K562 (cell line): Measurements from ENCODE around the gene ITGAE. TPM values are rescaled to one million over a fixed set of nuclear protein-coding genes. Genes with fewer than 3 reads are reported as not detected.

Source experiments
- ATAC-seq: fragments of 200-7000 bp; cut with Tn5 transposase; 3 replicates; pipeline ENCODE4 v1.9.1; 2020; ENCODE audit warnings: moderate library complexity
- BruUV-seq: library from RNA; stranded (reverse); fragments of 400-500 nt; replicated peaks from 2 replicates; lab custom pipeline; 2021; lab: Mats Ljungman, UMichigan
- CTCF ChIA-PET: fragments of 300-600 bp; formaldehyde crosslinking; extraction: SDS; loops from one replicate; lab custom pipeline; 2021; ENCODE audit warnings: low intra/inter-chr PET ratio; lab: Yijun Ruan, JAX
- POLR2A ChIA-PET: fragments of 300-600, 350-650 bp; sonication (Branson Sonifier 250); formaldehyde crosslinking; extraction: SDS; loops from one replicate; lab custom pipeline; 2021; ENCODE audit warnings: antibody characterized with exemption, inconsistent platforms; lab: Yijun Ruan, JAX
- DNase-seq, 4 experiments: peaks; one replicate each; pipeline versions ENCODE4 v3.0.0 to v3.0.0-alpha.2; 2011 to 2018; ENCODE audit warnings: low spot score in 3 of 4, mixed read lengths in 3 of 4; ENCODE audit errors: extremely low read depth in 1 of 4
- FAIRE-seq: peaks from 2 replicates; lab custom pipeline; 2011; peaks lifted over from hg19 to GRCh38; lab: Jason Lieb, UNC
- H2AFZ ChIP-seq: 2 replicates; pipeline ENCODE4 v1.6.0; 2011; ENCODE audit warnings: low read depth, low read length, control low read depth, inconsistent platforms
- H3K27ac ChIP-seq: fragments of 200-600 bp; 3 replicates; pipeline ENCODE4 v1.8.0; 2011; ENCODE audit warnings: low read depth, mild to moderate bottlenecking, control low read depth, inconsistent platforms, low read length, moderate library complexity, mixed read lengths; ENCODE audit errors: extremely low read depth
- H3K27me3 ChIP-seq, 2 experiments: fragments of 300-600 bp in 1 of 2; 2 replicates in 1 of 2; 3 replicates in 1 of 2; pipeline versions ENCODE4 v1.6.0 to v1.8.0; 2011; ENCODE audit warnings: inconsistent platforms in 2 of 2, low read length in 2 of 2, mild to moderate bottlenecking in 1 of 2, mixed read lengths in 1 of 2, moderate library complexity in 1 of 2; ENCODE audit not compliant: control insufficient read depth in 2 of 2, insufficient read depth in 2 of 2
- H3K36me3 ChIP-seq: fragments of 300-600 bp; 3 replicates; pipeline ENCODE4 v1.8.0; 2011; ENCODE audit warnings: mild to moderate bottlenecking, low read length, inconsistent platforms; ENCODE audit not compliant: control insufficient read depth, insufficient read depth
- H3K4me1 ChIP-seq, 2 experiments: fragments of 200-600 bp in 1 of 2; replicated peaks in 1 of 2; 2 replicates in 1 of 2; 3 replicates in 1 of 2; pipeline versions ENCODE4 v1.5.1 to v1.8.0; 2011; ENCODE audit warnings: inconsistent platforms in 2 of 2, low read length in 2 of 2, mild to moderate bottlenecking in 1 of 2, mixed read lengths in 1 of 2, moderate library complexity in 1 of 2; ENCODE audit not compliant: control insufficient read depth in 2 of 2, insufficient read depth in 2 of 2
- H3K4me2 ChIP-seq: 2 replicates; pipeline ENCODE4 v1.6.1; 2011; ENCODE audit warnings: low read length, control low read depth, inconsistent platforms, mixed read lengths; ENCODE audit not compliant: insufficient read depth
- H3K4me3 ChIP-seq: fragments of 200-600 bp; sonication (generic), shearing (Covaris generic); 2 replicates; pipeline ENCODE4 v1.5.1; 2016; ENCODE audit warnings: control low read depth, inconsistent platforms
- H3K79me2 ChIP-seq: fragments of 200-600 bp; 3 replicates; pipeline ENCODE4 v1.8.0; 2011; ENCODE audit warnings: low read length, inconsistent platforms; ENCODE audit not compliant: control insufficient read depth, insufficient read depth
- H3K9ac ChIP-seq, 2 experiments: 2 replicates each; pipeline versions ENCODE4 v1.6.0 to v1.6.1; 2011; ENCODE audit warnings: low read depth in 2 of 2, low read length in 2 of 2, control low read depth in 1 of 2, inconsistent platforms in 1 of 2, mild to moderate bottlenecking in 1 of 2, mixed read lengths in 1 of 2; ENCODE audit not compliant: insufficient read depth in 1 of 2
- H3K9me1 ChIP-seq: one replicate; pipeline ENCODE4 v1.6.0; 2011; ENCODE audit warnings: inconsistent platforms, mild to moderate bottlenecking, low read length, moderate library complexity; ENCODE audit not compliant: control insufficient read depth, insufficient read depth
- H3K9me3 ChIP-seq: replicated peaks from 2 replicates; pipeline ENCODE4 v1.5.1; 2011; ENCODE audit warnings: low read depth, low read length, inconsistent platforms; ENCODE audit not compliant: control insufficient read depth, insufficient read depth
- H4K20me1 ChIP-seq: replicated peaks from 2 replicates; pipeline ENCODE4 v1.6.1; 2011; ENCODE audit warnings: low read length, inconsistent platforms, mixed read lengths; ENCODE audit not compliant: control insufficient read depth, insufficient read depth
- AFF1 ChIP-seq, 2 experiments: fragments of 450-650 bp; IDR thresholded peaks; 2 replicates each; pipeline ENCODE4 v1.6.1; 2018; ENCODE audit warnings: mild to moderate bottlenecking in 2 of 2, low read depth in 1 of 2; ENCODE audit not compliant: partially characterized antibody in 2 of 2
- BRCA1 ChIP-seq, 2 experiments: fragments of 450-650 bp in 1 of 2; sonication (generic) in 1 of 2; formaldehyde crosslinking in 1 of 2; IDR thresholded peaks; 2 replicates each; pipeline versions ENCODE4 v1.5.0 to v1.6.1; 2017 to 2020; ENCODE audit warnings: mild to moderate bottlenecking in 1 of 2, missing genetic modification reagents in 1 of 2
- MAFG ChIP-seq: fragments of 450-650 bp; conservative IDR thresholded peaks from 2 replicates; pipeline ENCODE4 v1.6.1; 2016; ENCODE audit warnings: missing genetic modification characterization, missing compliant biosample characterization
- MEF2D ChIP-seq: conservative IDR thresholded peaks from 2 replicates; pipeline ENCODE4 v1.6.1; 2016; ENCODE audit warnings: low read depth, missing genetic modification characterization, missing compliant biosample characterization
- RBM14 ChIP-seq: fragments of 200-400 bp; formaldehyde crosslinking; IDR thresholded peaks from 2 replicates; pipeline ENCODE4 v1.6.1; 2018; ENCODE audit warnings: low read depth, mild to moderate bottlenecking, low read length, moderate library complexity, borderline replicate concordance; ENCODE audit not compliant: insufficient read depth
- RBM17 ChIP-seq: fragments of 200-400 bp; formaldehyde crosslinking; IDR thresholded peaks from 2 replicates; pipeline ENCODE4 v1.6.1; 2017; ENCODE audit warnings: low read depth, mild to moderate bottlenecking, low read length, borderline replicate concordance
- RFX7 ChIP-seq: fragments of 250-450 bp; sonication (Bioruptor Pico); IDR thresholded peaks from 2 replicates; pipeline ENCODE4 v1.5.1; 2021; ENCODE audit warnings: mild to moderate bottlenecking
- SNIP1 ChIP-seq: fragments of 450-650 bp; IDR thresholded peaks from 2 replicates; pipeline ENCODE4 v1.7.1; 2017; ENCODE audit warnings: low read depth, mild to moderate bottlenecking
- ZBTB12 ChIP-seq: fragments of 250-450 bp; sonication (Bioruptor Pico); IDR thresholded peaks from 2 replicates; pipeline ENCODE4 v1.4.0; 2020
- WGBS: fragments of 100-300 bp; shearing (Covaris generic); methylation state at CpG from one replicate; pipeline ENCODE4 v1.1.6; 2016; ENCODE audit warnings: low coverage, mixed read lengths; ENCODE audit not compliant: insufficient coverage; ENCODE audit errors: missing lambda C conversion rate; 5-methylcytosine and 5-hydroxymethylcytosine counted together
- in situ Hi-C: fragments of 300-500 bp; cut with MboI; formaldehyde crosslinking; loops from 4 replicates; pipeline ENCODE4 v1.15.0; 2018; ENCODE audit warnings: inconsistent platforms, mixed read lengths
- intact Hi-C: fragments of 100-400 bp; cut with micrococcal nuclease; formaldehyde crosslinking; loops from 2 replicates; pipeline ENCODE4 v1.14.2; 2022
- polyA plus RNA-seq, 8 experiments: library from polyadenylated mRNA; depleted of rRNA in 4 of 8; stranded (reverse) in 5 of 8; unstranded in 3 of 8; fragments of >200 nt; fragmentation: Nextera tagmentation in 2 of 8; fragmentation: Illumina TruSeq in 1 of 8; extraction: Ambion mirVana in 2 of 8; extraction: Trizol in 1 of 8; gene quantifications; 2 replicates each; pipeline versions ENCODE4 v1.2.1 to v1.2.3, GENCODE V29; 2011 to 2014; ENCODE audit warnings: inconsistent platforms in 1 of 8, missing spikeins in 1 of 8
- total RNA-seq, 7 experiments: library from RNA; depleted of rRNA in 6 of 7; stranded (reverse); fragments of >200 nt in 6 of 7; fragmentation: Illumina TruSeq in 2 of 7; extraction: Trizol in 2 of 7; gene quantifications; 2 replicates each; pipeline versions ENCODE4 v1.2.1 to v1.2.3, GENCODE V29; 2011 to 2021; ENCODE audit warnings: low replicate concordance in 1 of 7
- TF ChIP-seq, protein P1 (sequence below): IDR thresholded peaks from 2 replicates; pipeline ENCODE4 v1.6.1; 2014; ENCODE audit warnings: antibody characterized with exemption

ITGAE gene
- total and polyA plus RNA-seq, 9 of the 15 experiments (the other 6 are each of a cell fraction or from before 2014, with no cell fraction given), result 14.8 to 160 (median 27.0) TPM

- TF ChIP-seq, protein P1, sequence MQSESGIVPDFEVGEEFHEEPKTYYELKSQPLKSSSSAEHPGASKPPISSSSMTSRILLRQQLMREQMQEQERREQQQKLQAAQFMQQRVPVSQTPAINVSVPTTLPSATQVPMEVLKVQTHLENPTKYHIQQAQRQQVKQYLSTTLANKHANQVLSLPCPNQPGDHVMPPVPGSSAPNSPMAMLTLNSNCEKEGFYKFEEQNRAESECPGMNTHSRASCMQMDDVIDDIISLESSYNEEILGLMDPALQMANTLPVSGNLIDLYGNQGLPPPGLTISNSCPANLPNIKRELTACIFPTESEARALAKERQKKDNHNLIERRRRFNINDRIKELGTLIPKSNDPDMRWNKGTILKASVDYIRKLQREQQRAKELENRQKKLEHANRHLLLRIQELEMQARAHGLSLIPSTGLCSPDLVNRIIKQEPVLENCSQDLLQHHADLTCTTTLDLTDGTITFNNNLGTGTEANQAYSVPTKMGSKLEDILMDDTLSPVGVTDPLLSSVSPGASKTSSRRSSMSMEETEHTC, result no peak
Observed at GRCh38 chr17:3681565-3681964, 119.4 kb downstream of the ITGAE start (continued).

- BruUV-seq, result no TSS peak
- Histone ChIP-seq H3K9me3 (no peaks in the 10 kb centered on the region), H3K4me2 (no peak overlapping the region), H3K79me2 (no peaks in the 10 kb centered on the region), H3K27ac (no peak overlapping the region), H4K20me1 (no peaks in the 10 kb centered on the region), H3K27me3 (peaks cover 0 to 17% of the 10 kb centered on the region in 2 experiments; a peak in 2 of 5 replicates), H3K36me3 (no peaks in the 10 kb centered on the region), H3K9me1 (no peaks in the 10 kb centered on the region), H3K4me3 (no peak overlapping the region), H2AFZ (no peak overlapping the region), H3K4me1 (peaks cover 0 to 23% of the 10 kb centered on the region in 2 experiments; a peak in 2 of 5 replicates), H3K9ac (no peak overlapping the region)
- ATAC-seq, result no peak
- 26% methylated on average over 6 of the region's 12 CpGs for WGBS
- in situ Hi-C loops (loop anchor here (5.0 kb wide), 1 partner anchor 51 kb away; no protein-coding TSS in a partner anchor), intact Hi-C loops (loop anchor here (10.0 kb wide), 1 partner anchor 636 kb away; no protein-coding TSS in a partner anchor)
- ChIA-PET CTCF (no interaction called here), POLR2A (no interaction called here)
- no peak for TF ChIP-seq RBM17
- no peak for TF ChIP-seq ZBTB12 (CRISPR knock-in tag)
- TF ChIP-seq RBM14, result no peak
- TF ChIP-seq AFF1 (IDR thresholded peaks at IDR 0.05; ENCODE audit: low read depth in 1 of 2, partially characterized antibody in 2 of 2), result no peak
- TF ChIP-seq BRCA1 (IDR thresholded peaks at IDR 0.05), result no peak
- no peak for TF ChIP-seq BRCA1 (CRISPR knock-in tag; IDR thresholded peaks at IDR 0.05)
- no peak for TF ChIP-seq SNIP1
- no peak for TF ChIP-seq MAFG (tag)
- TF ChIP-seq RFX7 (CRISPR knock-in tag), result no peak
- no peak for TF ChIP-seq MEF2D (tag)
- DNase-seq, result no peak
- no peak for FAIRE-seq
Observed at GRCh38 chr17:3681057-3681456, 119.9 kb downstream of the ITGAE start.
